Stimulated activated naive B cell treated with anti-CD40 and anti-IgM and Interleukin-4, amounts not matched to agents 10 μg/mL and 1 μg/mL and 100 μg/mL, for 72 hours (primary cell): ENCODE data around the gene SRGAP3.
A peak's percentile ranks its signal among the peaks of the same experiment; 100 is the strongest.
"Not testable (repeated sequence)": the region's sequence is repeated elsewhere in the genome, so short reads cannot be mapped to it uniquely, and the experiment has no call there.

Experiments used
- ATAC-seq, 2 donors: fragments of 150-1000 bp; cut with Tn5 transposase; replicated peaks; 2 replicates each; pipeline ENCODE4 v1.10.0; 2021; ENCODE audit warnings: moderate library complexity in 1 of 2
- DNase-seq: peaks from one replicate; pipeline ENCODE4 v3.0.0; 2021
- H3K27ac Mint-ChIP-seq: one replicate; pipeline ENCODE4 v1.8.0; 2022; ENCODE audit warnings: mild to moderate bottlenecking, mixed read lengths
- H3K27me3 Mint-ChIP-seq, 2 donors: one replicate each; pipeline ENCODE4 v1.8.0; 2022; ENCODE audit warnings: mixed read lengths in 2 of 2
- H3K36me3 Mint-ChIP-seq, 2 donors: one replicate each; pipeline ENCODE4 v1.8.0; 2022; ENCODE audit warnings: mixed read lengths in 2 of 2, mild to moderate bottlenecking in 1 of 2
- H3K4me1 Mint-ChIP-seq, 2 donors: one replicate each; pipeline ENCODE4 v1.8.0; 2022; ENCODE audit warnings: mixed read lengths in 2 of 2, mild to moderate bottlenecking in 1 of 2
- H3K4me3 Mint-ChIP-seq, 2 donors: one replicate each; pipeline ENCODE4 v1.8.0; 2022; ENCODE audit warnings: mild to moderate bottlenecking in 2 of 2, mixed read lengths in 2 of 2, moderate library complexity in 1 of 2
- H3K9me3 Mint-ChIP-seq, 2 donors: one replicate each; pipeline ENCODE4 v1.8.0; 2022; ENCODE audit warnings: mixed read lengths in 2 of 2, mild to moderate bottlenecking in 1 of 2

SRGAP3 gene

DNA sequence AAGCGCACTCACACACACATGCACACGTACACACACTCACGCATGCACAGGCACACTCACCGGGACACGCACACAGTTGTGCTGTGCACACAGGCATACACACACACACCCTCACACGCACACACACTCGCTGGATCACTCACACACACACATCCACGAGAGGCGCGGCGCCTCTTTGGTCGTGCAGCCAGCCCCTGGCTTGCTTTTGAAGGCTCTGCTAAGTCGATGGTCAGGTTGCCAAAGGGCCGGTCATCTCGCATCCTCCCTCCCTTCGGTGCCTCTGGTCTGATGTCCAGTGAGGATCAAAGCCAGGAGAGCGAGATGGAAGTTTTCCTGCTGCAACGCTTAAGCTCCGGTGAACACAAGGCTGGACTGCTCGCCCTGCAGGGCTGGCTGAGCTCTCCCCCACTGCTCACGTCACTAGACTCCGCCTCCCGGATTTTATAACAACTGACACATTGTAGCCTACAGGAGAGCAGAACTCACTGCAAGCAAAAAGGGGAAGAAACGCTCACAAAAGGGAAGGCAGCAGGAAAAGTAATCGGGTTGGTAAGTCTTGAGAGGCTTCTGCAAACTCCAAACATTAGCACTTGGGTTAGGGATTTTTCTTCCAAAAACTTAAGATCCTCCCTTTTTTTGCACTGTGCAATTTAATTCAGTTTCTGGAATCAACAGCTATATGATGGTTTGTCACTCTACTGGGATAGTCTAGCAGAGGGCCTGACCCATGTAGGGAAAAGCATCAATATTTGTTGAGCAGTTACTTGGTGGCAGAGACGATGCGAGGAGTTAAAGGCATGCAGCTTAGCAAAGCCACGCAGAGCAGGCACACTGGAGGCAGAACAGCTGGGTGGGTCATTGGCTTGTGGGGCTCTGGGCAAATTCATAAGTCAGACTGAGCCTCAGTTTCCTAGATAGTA is at the start of gene SRGAP3:
SRGAP3 (minus strand) TSS at position 374 of the 920 bp plus-strand sequence. CDS start 695 bp downstream, outside the sequence.
- ATAC-seq: peak; percentile 100
- DNase-seq: peak; percentile 71
- Mint-ChIP-seq H3K4me1 (peaks cover 12 to 23% of the 10 kb centered on the region in 2 donors), H3K36me3 (no peaks in the 10 kb centered on the region), H3K27ac (no peak within 1 kb of the TSS), H3K27me3 (peaks cover 16 to 24% of the 10 kb centered on the region in 2 donors), H3K9me3 (no peaks in the 10 kb centered on the region), H3K4me3 (peak within 1 kb of the TSS; percentile 87 to 91)

DNA sequence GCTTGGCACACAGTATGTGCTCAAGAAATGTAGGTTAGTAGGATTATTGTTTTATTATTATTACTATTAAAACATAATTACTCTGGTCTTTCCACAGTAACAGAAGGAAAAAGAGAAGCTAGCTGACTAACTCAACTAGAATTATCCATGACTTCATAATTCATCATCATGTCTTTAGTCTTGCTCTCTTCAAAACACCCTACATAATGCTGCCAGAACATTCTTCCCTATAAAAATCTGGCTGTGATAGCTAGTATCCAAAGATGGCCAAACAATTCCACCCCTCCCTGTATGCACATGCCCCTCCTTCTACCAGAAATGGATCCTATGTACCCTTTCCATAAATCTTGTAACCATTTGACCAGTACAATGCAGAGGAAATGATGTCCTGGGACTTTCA is 48.8 kb upstream of the SRGAP3 start:
- Mint-ChIP-seq H3K9me3 (peaks cover 2 to 8% of the 10 kb centered on the region in 2 donors), H3K27ac (no peak overlapping the region), H3K27me3 (peaks cover 26 to 41% of the 10 kb centered on the region in 2 donors), H3K4me3 (no peak overlapping the region), H3K36me3 (no peaks in the 10 kb centered on the region), H3K4me1 (peaks cover 1 to 7% of the 10 kb centered on the region in 2 donors)
- no peak for ATAC-seq
- DNase-seq: no peak

- no peaks in the 10 kb centered on the region for H3K4me1 Mint-ChIP-seq
- DNase-seq (no peak), ATAC-seq (no peak)
- H3K27ac Mint-ChIP-seq: no peak overlapping the region
- no peak overlapping the region for H3K4me3 Mint-ChIP-seq
- H3K9me3 Mint-ChIP-seq: peaks cover 2 to 8% of the 10 kb centered on the region in 2 donors
- H3K36me3 Mint-ChIP-seq: no peaks in the 10 kb centered on the region
- H3K27me3 Mint-ChIP-seq: peaks cover 17 to 33% of the 10 kb centered on the region in 2 donors
Measured at GRCh38 chr3:9296241-9296640, 46.8 kb upstream of the SRGAP3 start.

GRCh38 chr3:9295007-9295406 is 45.6 kb upstream of the SRGAP3 start:
- Mint-ChIP-seq H3K27me3 (peaks cover 13 to 24% of the 10 kb centered on the region in 2 donors), H3K27ac (no peak overlapping the region)
- DNase-seq: no peak

GRCh38 chr3:9293953-9294352 is 44.5 kb upstream of the SRGAP3 start:
- H3K27me3 Mint-ChIP-seq: peaks cover 14 to 22% of the 10 kb centered on the region in 2 donors
- H3K27ac Mint-ChIP-seq, H3K4me1 Mint-ChIP-seq, H3K36me3 Mint-ChIP-seq, ATAC-seq, DNase-seq, H3K4me3 Mint-ChIP-seq, H3K9me3 Mint-ChIP-seq: not testable (repeated sequence)

More at GRCh38 chr3:9295007-9295406, 45.6 kb upstream of the SRGAP3 start:
- H3K4me1 Mint-ChIP-seq: no peaks in the 10 kb centered on the region
- ATAC-seq: no peak
- H3K36me3 Mint-ChIP-seq: no peaks in the 10 kb centered on the region
- H3K4me3 Mint-ChIP-seq: no peak overlapping the region
- peaks cover under 1 to 5% of the 10 kb centered on the region in 2 donors for H3K9me3 Mint-ChIP-seq

GRCh38 chr3:9293076-9293475 is 43.6 kb upstream of the SRGAP3 start:
- H3K4me3 Mint-ChIP-seq: no peak overlapping the region
- H3K9me3 Mint-ChIP-seq: peaks cover 0 to 3% of the 10 kb centered on the region in 2 donors
- ATAC-seq: no peak
- no peaks in the 10 kb centered on the region for H3K36me3 Mint-ChIP-seq
- no peak overlapping the region for H3K27ac Mint-ChIP-seq
- peaks cover 19 to 22% of the 10 kb centered on the region in 2 donors for H3K27me3 Mint-ChIP-seq
- no peaks in the 10 kb centered on the region for H3K4me1 Mint-ChIP-seq
- no peak for DNase-seq

- Mint-ChIP-seq H3K27me3 (peaks cover 19 to 22% of the 10 kb centered on the region in 2 donors), H3K27ac (no peak overlapping the region), H3K4me1 (no peaks in the 10 kb centered on the region), H3K36me3 (no peaks in the 10 kb centered on the region), H3K9me3 (peaks cover 0 to 3% of the 10 kb centered on the region in 2 donors), H3K4me3 (no peak overlapping the region)
- no peak for DNase-seq
- no peak for ATAC-seq
Measured at GRCh38 chr3:9292516-9292915, 43.1 kb upstream of the SRGAP3 start.

- H3K36me3 Mint-ChIP-seq: no peaks in the 10 kb centered on the region
- no peaks in the 10 kb centered on the region for H3K4me1 Mint-ChIP-seq
- DNase-seq (no peak), ATAC-seq (no peak)
- H3K4me3 Mint-ChIP-seq: no peak overlapping the region
- peaks cover 0 to 3% of the 10 kb centered on the region in 2 donors for H3K9me3 Mint-ChIP-seq
- no peak overlapping the region for H3K27ac Mint-ChIP-seq
- H3K27me3 Mint-ChIP-seq: peaks cover 24 to 26% of the 10 kb centered on the region in 2 donors
Measured at GRCh38 chr3:9291821-9292410, 42.5 kb upstream of the SRGAP3 start.

- no peaks in the 10 kb centered on the region for H3K4me1 Mint-ChIP-seq
- H3K36me3 Mint-ChIP-seq: no peaks in the 10 kb centered on the region
- peaks cover 23 to 28% of the 10 kb centered on the region in 2 donors for H3K27me3 Mint-ChIP-seq
- ATAC-seq (no peak), DNase-seq (no peak)
- no peak overlapping the region for H3K27ac Mint-ChIP-seq
- no peak overlapping the region for H3K4me3 Mint-ChIP-seq
- peaks cover 0 to 3% of the 10 kb centered on the region in 2 donors for H3K9me3 Mint-ChIP-seq
Measured at GRCh38 chr3:9290566-9290965, 41.1 kb upstream of the SRGAP3 start.

DNA sequence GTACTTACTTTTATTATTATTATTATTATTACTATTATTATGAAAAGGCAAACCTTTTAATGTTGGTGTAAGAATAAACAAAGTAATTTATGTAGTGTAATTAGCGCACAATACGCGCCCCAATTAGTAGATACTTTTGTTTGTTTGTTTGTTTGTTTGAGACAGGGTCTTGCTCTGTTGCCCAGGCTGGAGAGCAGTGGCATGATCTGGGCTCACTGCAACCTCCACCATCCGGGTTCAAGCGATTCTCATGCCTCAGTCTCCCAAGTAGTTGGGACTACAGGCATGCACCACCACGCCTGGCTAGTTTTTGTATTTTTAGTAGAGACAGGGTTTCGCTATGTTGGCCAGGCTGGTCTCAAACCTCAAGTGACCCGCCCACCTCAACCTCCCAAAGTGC is 32.1 kb upstream of the SRGAP3 start:
- H3K27me3 Mint-ChIP-seq, H3K27ac Mint-ChIP-seq, H3K4me1 Mint-ChIP-seq, H3K4me3 Mint-ChIP-seq, H3K9me3 Mint-ChIP-seq, ATAC-seq, DNase-seq, H3K36me3 Mint-ChIP-seq: not testable (repeated sequence)

- Mint-ChIP-seq H3K4me3 (no peak overlapping the region), H3K27me3 (peaks cover 0 to 11% of the 10 kb centered on the region in 2 donors), H3K4me1 (no peaks in the 10 kb centered on the region), H3K27ac (no peak overlapping the region), H3K9me3 (peaks cover 0 to under 1% of the 10 kb centered on the region in 2 donors), H3K36me3 (no peaks in the 10 kb centered on the region)
- ATAC-seq (no peak), DNase-seq (no peak)
Measured at GRCh38 chr3:9280451-9281219, 31.2 kb upstream of the SRGAP3 start.

DNA sequence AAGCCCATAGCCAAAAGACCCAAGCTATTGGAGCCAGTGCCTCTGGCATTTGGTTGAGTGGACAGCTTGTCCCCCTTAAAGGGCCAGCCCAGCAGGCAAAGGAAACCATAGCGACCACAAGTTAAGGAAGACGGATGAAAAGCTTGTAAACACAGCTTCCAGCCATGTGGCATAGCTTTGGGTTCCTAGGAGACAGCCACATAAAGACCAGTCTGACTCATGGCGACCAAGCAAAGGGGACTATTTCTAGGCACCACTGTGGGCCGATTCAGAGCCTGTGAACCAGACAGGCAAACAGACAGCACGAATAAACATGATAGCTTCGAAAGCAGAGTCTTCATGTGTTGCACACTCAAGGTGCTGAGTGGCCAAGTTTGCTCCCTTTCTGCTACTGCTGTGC is 30.5 kb upstream of the SRGAP3 start:
- H3K27ac Mint-ChIP-seq: no peak overlapping the region
- H3K4me1 Mint-ChIP-seq: no peaks in the 10 kb centered on the region
- DNase-seq (no peak), ATAC-seq (no peak)
- peaks cover 5 to 10% of the 10 kb centered on the region in 2 donors for H3K27me3 Mint-ChIP-seq
- H3K9me3 Mint-ChIP-seq: peaks cover 2 to 7% of the 10 kb centered on the region in 2 donors
- no peak overlapping the region for H3K4me3 Mint-ChIP-seq
- peaks cover 2 to 3% of the 10 kb centered on the region in 2 donors for H3K36me3 Mint-ChIP-seq

DNA sequence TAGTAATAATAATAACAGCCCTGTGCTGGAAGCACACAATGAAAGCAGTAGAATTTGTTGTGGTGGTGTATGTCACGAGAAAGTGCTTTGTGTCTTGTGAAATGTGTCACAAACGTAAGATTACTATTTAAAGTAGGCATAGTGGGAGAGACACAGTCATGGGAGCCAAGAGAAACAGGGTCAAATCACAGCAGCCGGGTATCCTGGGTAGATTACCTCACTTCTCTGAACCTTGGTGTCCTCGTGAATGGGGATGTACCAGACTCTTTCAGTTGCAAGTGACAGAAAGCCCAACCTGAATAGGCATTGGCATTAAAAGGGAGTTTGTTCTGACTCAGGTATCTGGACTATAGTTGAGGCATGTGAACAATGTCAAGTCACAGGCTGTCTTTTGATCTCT is 29.1 kb upstream of the SRGAP3 start:
- H3K27ac Mint-ChIP-seq: no peak overlapping the region
- ATAC-seq (no peak), DNase-seq (no peak)
- peaks cover 4 to 9% of the 10 kb centered on the region in 2 donors for H3K9me3 Mint-ChIP-seq
- no peak overlapping the region for H3K4me3 Mint-ChIP-seq
- H3K4me1 Mint-ChIP-seq: no peaks in the 10 kb centered on the region
- H3K27me3 Mint-ChIP-seq: peaks cover 5 to 9% of the 10 kb centered on the region in 2 donors
- peaks cover 2 to 6% of the 10 kb centered on the region in 2 donors for H3K36me3 Mint-ChIP-seq

DNA sequence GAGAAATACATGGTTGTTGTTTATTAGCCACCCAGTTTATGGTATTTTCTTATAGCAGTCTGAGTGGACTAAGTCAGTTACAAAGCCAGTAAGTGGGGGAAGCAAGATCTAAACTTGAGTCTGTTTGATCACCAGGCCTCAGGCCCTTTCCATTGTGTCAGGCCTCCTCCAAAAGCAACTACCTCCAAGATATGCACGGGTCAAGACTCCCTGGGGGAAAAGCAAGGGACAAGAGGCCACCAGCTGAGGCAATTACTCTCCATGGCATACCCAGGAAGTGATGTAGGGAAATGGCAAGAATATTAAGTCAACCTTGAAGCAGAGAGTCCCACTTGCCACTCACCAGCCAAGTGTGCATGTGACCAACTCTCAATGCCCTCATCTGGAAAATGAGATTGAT is 28.6 kb upstream of the SRGAP3 start:
- Mint-ChIP-seq H3K9me3 (peaks cover 4 to 9% of the 10 kb centered on the region in 2 donors), H3K27ac (no peak overlapping the region), H3K36me3 (peaks cover 2 to 6% of the 10 kb centered on the region in 2 donors), H3K4me1 (no peaks in the 10 kb centered on the region), H3K27me3 (peaks cover 5 to 9% of the 10 kb centered on the region in 2 donors), H3K4me3 (no peak overlapping the region)
- DNase-seq (no peak), ATAC-seq (no peak)
